Activated T-helper 2 cell treated with anti-CD3 and anti-CD28 coated beads, Interferon-gamma antibody, Interleukin-2, Interleukin-4, amounts not matched to agents 10 μg/mL and 5 μg/mL and 100 μg/mL, durations not matched to agents 14 hours and 24 hours and 36 hours (primary cell): ENCODE measurements around the gene CDIPT. TPM values are rescaled to one million over a fixed set of nuclear protein-coding genes. Genes with fewer than 3 reads are reported as not detected.

Experiments
- DNase-seq: peaks from one replicate; pipeline ENCODE4 v3.0.0; 2021; ENCODE audit warnings: low spot score
- H3K27ac Mint-ChIP-seq: one replicate; pipeline ENCODE4 v1.8.0; 2021; ENCODE audit warnings: mixed read lengths
- H3K27me3 Mint-ChIP-seq: one replicate; pipeline ENCODE4 v1.8.0; 2021; ENCODE audit warnings: low read depth, mixed read lengths
- H3K36me3 Mint-ChIP-seq: one replicate; pipeline ENCODE4 v1.8.0; 2021; ENCODE audit warnings: low read depth, mixed read lengths
- H3K4me1 Mint-ChIP-seq: one replicate; pipeline ENCODE4 v1.8.0; 2021; ENCODE audit warnings: low read depth, mixed read lengths
- H3K4me3 Mint-ChIP-seq: one replicate; pipeline ENCODE4 v1.8.0; 2021; ENCODE audit warnings: low read depth, mild to moderate bottlenecking, moderate library complexity, mixed read lengths
- H3K9me3 Mint-ChIP-seq: one replicate; pipeline ENCODE4 v1.8.0; 2021; ENCODE audit warnings: mixed read lengths
- intact Hi-C: fragments of 100-400 bp; cut with micrococcal nuclease; formaldehyde crosslinking; loops from one replicate; pipeline ENCODE4 v1.15.1; 2023
- total RNA-seq: library from RNA; stranded (reverse); gene quantifications from 2 replicates; pipeline ENCODE4 v1.2.3, GENCODE V29; 2022

Gene CDIPT
- total RNA-seq, 1 donor from 2014 or later = 66.6 TPM

GRCh38 chr16:29816694-29817441, 46.2 kb downstream of the CDIPT start:
- Mint-ChIP-seq H3K27me3 (peaks cover 1% of the 10 kb centered on the region), H3K9me3 (no peaks in the 10 kb centered on the region), H3K4me3 (peak overlapping the region; percentile 89), H3K4me1 (peaks cover 44% of the 10 kb centered on the region), H3K36me3 (peaks cover 42% of the 10 kb centered on the region), H3K27ac (peak overlapping the region; percentile 94)
- DNase-seq = peak; percentile 64
- intact Hi-C loops = loop anchor here (1.0 kb wide), 3 partner anchors 9 to 46 kb away; partner anchors contain the start of genes CDIPT and KIF22

GRCh38 chr16:29815793-29816693, 47.0 kb downstream of the CDIPT start, which contains the start of gene PAGR1:
Gene PAGR1 (plus strand): TSS chr16:29816152. CDS start chr16:29816526, 374 bp downstream.
- peaks cover 1% of the 10 kb centered on the region for H3K27me3 Mint-ChIP-seq
- DNase-seq = peak; percentile 99
- H3K4me3 Mint-ChIP-seq = peak within 1 kb of the TSS; percentile 89
- intact Hi-C loops = loop anchor here (1.0 kb wide), 3 partner anchors 8 to 47 kb away; partner anchors contain the start of genes CDIPT and KIF22
- H3K27ac Mint-ChIP-seq = peak within 1 kb of the TSS; percentile 94
- peaks cover 39% of the 10 kb centered on the region for H3K36me3 Mint-ChIP-seq
- H3K9me3 Mint-ChIP-seq = no peaks in the 10 kb centered on the region
- peaks cover 46% of the 10 kb centered on the region for H3K4me1 Mint-ChIP-seq

GRCh38 chr16:29815032-29815721, 47.8 kb downstream of the CDIPT start:
- Mint-ChIP-seq H3K4me3 (peak overlapping the region; percentile 89), H3K36me3 (peaks cover 41% of the 10 kb centered on the region), H3K27ac (peak overlapping the region; percentile 94), H3K27me3 (peaks cover 1% of the 10 kb centered on the region), H3K9me3 (no peaks in the 10 kb centered on the region), H3K4me1 (peaks cover 55% of the 10 kb centered on the region)
- intact Hi-C loops = no loop called here
- peak; percentile 49 for DNase-seq

- DNase-seq = no peak
- H3K4me3 Mint-ChIP-seq = peak overlapping the region; percentile 89
- peaks cover 41% of the 10 kb centered on the region for H3K36me3 Mint-ChIP-seq
- intact Hi-C loops = no loop called here
- H3K4me1 Mint-ChIP-seq = peaks cover 52% of the 10 kb centered on the region
- H3K9me3 Mint-ChIP-seq = no peaks in the 10 kb centered on the region
- H3K27ac Mint-ChIP-seq = peak overlapping the region; percentile 94
- H3K27me3 Mint-ChIP-seq = peaks cover 1% of the 10 kb centered on the region
These were observed 48.4 kb downstream of the CDIPT start for GRCh38 chr16:29814592-29814991.

- Mint-ChIP-seq H3K4me1 (peaks cover 50% of the 10 kb centered on the region), H3K27me3 (peaks cover 1% of the 10 kb centered on the region), H3K4me3 (no peak overlapping the region), H3K36me3 (peaks cover 38% of the 10 kb centered on the region), H3K27ac (no peak overlapping the region), H3K9me3 (no peaks in the 10 kb centered on the region)
- intact Hi-C loops = no loop called here
- no peak for DNase-seq
These were observed 49.1 kb downstream of the CDIPT start for GRCh38 chr16:29813644-29814562.

GRCh38 chr16:29812754-29813643, 50.0 kb downstream of the CDIPT start:
- H3K4me1 Mint-ChIP-seq = peaks cover 47% of the 10 kb centered on the region
- intact Hi-C loops = no loop called here
- H3K27ac Mint-ChIP-seq = no peak overlapping the region
- H3K4me3 Mint-ChIP-seq = peak overlapping the region; percentile 62
- peaks cover 1% of the 10 kb centered on the region for H3K27me3 Mint-ChIP-seq
- no peak for DNase-seq
- H3K9me3 Mint-ChIP-seq = no peaks in the 10 kb centered on the region
- H3K36me3 Mint-ChIP-seq = peaks cover 38% of the 10 kb centered on the region

- DNase-seq = no peak
- H3K9me3 Mint-ChIP-seq = no peaks in the 10 kb centered on the region
- H3K27me3 Mint-ChIP-seq = peaks cover 1% of the 10 kb centered on the region
- H3K36me3 Mint-ChIP-seq = peaks cover 43% of the 10 kb centered on the region
- peak within 1 kb of the TSS; percentile 61 for H3K27ac Mint-ChIP-seq
- peak within 1 kb of the TSS; percentile 76 for H3K4me3 Mint-ChIP-seq
- intact Hi-C loops = no loop called here
- H3K4me1 Mint-ChIP-seq = peaks cover 44% of the 10 kb centered on the region
These were observed 50.9 kb downstream of the CDIPT start, which contains the start of gene PRRT2 for GRCh38 chr16:29811896-29812665. Gene PRRT2 (plus strand): TSS chr16:29812193. CDS start chr16:29813055, 862 bp downstream.

- DNase-seq = peak; percentile 75
- intact Hi-C loops = no loop called here
- H3K27ac Mint-ChIP-seq = peak overlapping the region; percentile 61
These were observed 51.7 kb downstream of the CDIPT start for GRCh38 chr16:29811170-29811895.

GRCh38 chr16:29810699-29811169, 52.3 kb downstream of the CDIPT start:
- H3K4me3 Mint-ChIP-seq = peak overlapping the region; percentile 76
- intact Hi-C loops = no loop called here
- H3K27ac Mint-ChIP-seq = peak overlapping the region; percentile 45
- peaks cover 43% of the 10 kb centered on the region for H3K4me1 Mint-ChIP-seq
- no peaks in the 10 kb centered on the region for H3K9me3 Mint-ChIP-seq
- DNase-seq = no peak
- H3K36me3 Mint-ChIP-seq = peaks cover 38% of the 10 kb centered on the region
- peaks cover 1% of the 10 kb centered on the region for H3K27me3 Mint-ChIP-seq

More at GRCh38 chr16:29811170-29811895, 51.7 kb downstream of the CDIPT start:
- Mint-ChIP-seq H3K4me3 (peak overlapping the region; percentile 76), H3K9me3 (no peaks in the 10 kb centered on the region), H3K36me3 (peaks cover 38% of the 10 kb centered on the region), H3K27me3 (peaks cover 1% of the 10 kb centered on the region), H3K4me1 (peaks cover 43% of the 10 kb centered on the region)
